ENCODE data around the gene DLGAP4. TPM values are rescaled to one million over a fixed set of nuclear protein-coding genes. Genes with fewer than 3 reads are reported as not detected.

Gene DLGAP4
- polyA plus RNA-seq, 4 donors: 45.2 to 78.3 (median 64.8) TPM

DNA sequence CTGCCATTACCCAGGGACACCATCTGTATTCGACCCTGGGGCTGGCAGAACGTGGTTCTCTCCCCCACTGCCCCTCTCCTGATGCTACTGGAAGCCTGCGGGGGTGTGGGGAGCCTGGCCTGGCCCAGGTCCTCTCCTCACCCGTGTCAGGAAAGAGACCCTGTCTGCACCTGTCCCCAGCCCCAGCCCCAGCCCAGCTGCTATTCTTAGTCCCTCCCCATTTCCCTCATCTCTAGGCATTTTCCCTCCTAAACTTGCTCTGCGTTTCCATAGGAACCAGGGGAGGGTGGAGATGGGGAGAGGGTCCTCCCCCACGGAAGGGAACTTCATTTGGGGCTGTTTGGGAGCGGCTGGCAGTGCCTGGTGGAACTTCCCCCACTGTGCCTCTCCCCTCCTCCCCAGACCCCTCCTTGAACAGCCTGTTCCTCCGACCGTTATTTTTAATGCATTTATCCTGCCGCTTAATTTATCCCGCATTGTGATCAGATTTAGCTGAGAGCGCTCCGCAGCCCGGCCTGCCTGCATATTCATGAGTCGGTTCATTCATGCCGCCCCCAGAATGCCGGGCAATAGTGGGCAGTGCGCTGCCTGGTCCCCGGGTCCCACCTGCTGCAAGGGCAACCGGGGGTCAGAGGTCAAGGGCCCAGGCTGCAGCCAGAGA is 31.8 kb upstream of the DLGAP4 start:
- DNase-seq (ENCODE audit: low read depth in 4 of 4, low spot score in 2 of 4): no peak

DNA sequence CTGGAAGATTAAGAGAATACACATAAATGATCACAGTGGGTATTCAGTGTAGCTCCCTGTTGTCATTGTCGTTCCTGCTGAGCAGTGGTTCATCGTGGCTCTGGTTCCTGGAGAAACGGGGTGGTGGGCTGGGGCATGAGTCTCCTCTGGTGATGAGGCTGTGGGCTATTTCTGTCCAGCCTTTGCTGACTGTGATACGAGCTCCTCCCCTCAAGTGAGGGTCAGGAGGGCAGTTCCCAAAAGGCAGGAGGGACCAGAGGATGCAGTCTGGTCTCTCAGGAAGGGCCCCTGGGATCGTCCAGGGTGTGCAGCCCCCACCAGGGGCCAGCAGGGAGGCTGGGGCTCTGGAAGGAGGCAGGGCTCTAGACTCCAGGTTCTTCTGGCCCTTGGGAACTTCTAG is 31.1 kb upstream of the DLGAP4 start:
- DNase-seq (ENCODE audit: low read depth in 4 of 4, low spot score in 2 of 4): no peak

DNA sequence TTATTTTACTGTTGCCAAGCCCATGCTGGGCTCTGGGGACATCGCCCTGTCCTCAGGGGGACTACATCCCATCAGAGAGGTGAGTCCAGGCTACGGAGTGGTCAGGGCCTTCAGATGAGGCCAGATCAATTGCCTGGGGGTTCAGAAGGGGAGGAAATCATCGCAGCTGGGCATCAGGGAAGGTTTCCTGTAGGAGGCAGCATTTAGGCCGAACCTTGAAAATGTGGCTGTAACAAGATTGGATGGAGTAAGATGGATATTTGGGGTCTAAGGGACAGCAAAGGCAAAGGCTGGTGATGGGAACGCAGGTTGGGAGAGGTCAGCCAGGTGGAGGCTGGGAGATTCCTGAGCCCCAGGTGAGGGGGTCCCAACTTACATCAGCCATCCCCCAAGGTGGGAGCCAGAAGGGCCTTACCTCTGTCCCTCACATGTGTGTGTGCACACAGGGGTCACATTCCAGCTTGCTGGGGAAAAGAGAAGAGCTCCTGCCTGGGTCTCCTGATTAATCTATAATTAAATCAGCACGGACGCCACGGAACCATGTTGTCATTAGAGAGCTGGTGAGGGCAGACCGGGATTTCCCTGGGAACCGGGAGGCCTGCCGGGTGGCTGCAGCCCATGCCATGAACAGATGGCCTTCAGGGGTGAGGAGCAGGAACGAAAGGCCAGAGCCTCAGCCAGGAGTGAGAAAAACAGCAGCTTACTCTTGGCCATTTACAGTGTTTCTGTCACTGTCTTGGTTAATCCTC is 30.5 kb upstream of the DLGAP4 start:
- DNase-seq (ENCODE audit: low read depth in 4 of 4, low spot score in 2 of 4): no peak

DNA sequence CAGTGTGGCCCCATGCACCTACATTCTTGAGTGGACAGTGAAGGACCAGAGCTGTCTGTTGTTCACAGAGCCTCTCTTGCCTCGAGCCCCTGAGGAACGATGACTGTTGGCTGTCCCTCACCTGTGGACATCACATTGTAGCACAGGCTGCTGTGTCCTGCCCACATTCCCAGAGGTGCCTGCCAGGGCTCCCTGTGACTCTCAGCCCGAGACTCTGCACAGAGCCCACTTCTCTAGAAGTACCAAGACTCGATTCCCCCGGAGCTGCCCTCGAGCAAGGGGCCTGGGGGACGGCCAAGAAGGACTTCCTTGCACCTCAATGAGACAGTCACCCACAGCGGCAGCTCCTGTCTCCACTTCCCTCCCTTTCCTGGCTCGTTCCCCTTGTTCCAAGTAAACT is 28.6 kb upstream of the DLGAP4 start:
- DNase-seq (ENCODE audit: low read depth in 4 of 4, low spot score in 2 of 4): no peak

DNA sequence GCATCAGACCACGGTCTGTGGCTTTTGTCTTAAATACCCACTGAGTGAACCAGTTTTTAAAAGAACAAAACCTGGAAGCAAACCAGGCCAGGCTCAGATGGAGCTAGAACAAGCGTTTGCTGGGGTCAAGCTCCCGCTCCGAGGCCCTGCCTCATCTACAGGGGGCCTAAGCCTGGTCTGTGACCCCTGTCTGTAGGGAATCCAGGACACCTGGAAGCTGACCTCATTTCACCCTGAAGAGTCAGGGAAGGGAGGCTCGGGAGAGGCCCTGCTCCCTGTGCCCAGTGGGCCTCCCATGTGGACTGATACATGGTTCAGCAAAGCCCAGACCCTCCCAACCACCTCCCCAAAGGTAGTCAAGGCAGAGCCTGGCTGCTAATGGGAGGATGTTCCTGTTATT is 26.8 kb upstream of the DLGAP4 start:
- no peak for DNase-seq (ENCODE audit: low read depth in 4 of 4, low spot score in 2 of 4)

GRCh38 chr20:36279776-36280175 is 26.4 kb upstream of the DLGAP4 start:
- DNase-seq (ENCODE audit: low read depth in 4 of 4, low spot score in 2 of 4): no peak

GRCh38 chr20:36281785-36282380 is 24.3 kb upstream of the DLGAP4 start:
- no peak for DNase-seq (ENCODE audit: low read depth in 4 of 4, low spot score in 2 of 4)

DNA sequence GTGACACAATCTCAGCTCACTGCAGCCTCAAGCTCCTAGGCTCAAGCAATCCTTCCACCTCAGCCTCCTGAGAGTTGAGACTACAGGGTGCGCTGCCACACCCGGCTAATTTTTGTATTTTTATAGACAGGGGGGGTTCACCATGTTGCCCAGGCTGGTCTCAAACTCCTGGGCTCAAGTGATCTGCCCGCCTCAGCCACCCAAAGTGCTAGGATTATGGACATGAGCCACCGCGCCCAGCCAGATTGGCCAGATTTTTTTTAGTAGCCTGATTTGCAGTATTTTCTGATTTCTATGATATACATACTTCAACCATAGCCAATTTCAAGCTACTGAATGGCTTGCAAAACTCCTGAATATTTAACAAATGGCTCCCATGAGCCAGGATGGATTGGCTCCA is 21.4 kb upstream of the DLGAP4 start:
- no peak for DNase-seq (ENCODE audit: low read depth in 4 of 4, low spot score in 2 of 4)

- DNase-seq (ENCODE audit: low read depth in 4 of 4, low spot score in 2 of 4): no peak
Measured at GRCh38 chr20:36285746-36286447, 20.2 kb upstream of the DLGAP4 start.

- DNase-seq (ENCODE audit: low read depth in 4 of 4, low spot score in 2 of 4): no peak
Measured at GRCh38 chr20:36297656-36298055, 8.5 kb upstream of the DLGAP4 start.

DNA sequence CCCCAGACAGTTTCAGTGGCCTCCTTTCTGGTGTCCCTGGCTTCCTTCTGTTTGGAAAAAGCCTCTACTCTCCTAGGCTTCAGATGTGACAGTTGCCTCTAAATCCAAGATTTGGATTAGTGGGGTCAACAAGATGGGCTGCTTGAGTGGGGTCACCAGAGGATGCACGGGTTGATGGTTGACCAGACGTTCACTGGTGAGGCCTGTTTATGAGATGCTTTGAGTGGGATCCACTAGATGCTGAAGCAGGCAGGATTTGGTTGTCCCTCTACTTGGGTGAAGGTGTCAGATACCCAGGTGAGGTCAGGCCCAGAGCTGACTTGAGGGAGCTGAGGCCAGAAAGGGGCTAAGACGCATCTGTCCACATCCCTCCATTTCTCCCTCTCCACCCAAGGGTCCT is 8.1 kb upstream of the DLGAP4 start:
- no peak for DNase-seq (ENCODE audit: low read depth in 4 of 4, low spot score in 2 of 4)

- no peak for DNase-seq (ENCODE audit: low read depth in 4 of 4, low spot score in 2 of 4)
Measured at GRCh38 chr20:36298795-36299339, 7.3 kb upstream of the DLGAP4 start.

DNA sequence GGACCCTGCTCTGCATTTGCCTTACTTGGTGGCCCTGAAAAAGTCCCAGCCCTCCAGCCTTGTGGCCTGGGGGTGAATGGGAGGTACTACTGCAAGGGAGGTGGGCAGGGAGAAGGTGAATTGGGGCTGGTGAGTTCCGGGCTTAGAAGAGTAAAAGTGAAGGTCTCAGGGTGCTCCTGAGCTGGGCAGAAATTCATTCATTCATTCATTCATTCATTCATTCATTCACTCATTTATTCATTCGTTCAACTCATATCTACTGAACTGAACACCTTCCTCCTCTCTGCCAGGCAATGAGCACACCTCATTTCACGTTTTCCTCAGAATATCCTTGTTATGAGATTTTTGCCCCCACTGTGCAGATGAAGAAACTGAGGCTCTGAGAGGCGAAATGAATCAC is 6.7 kb upstream of the DLGAP4 start:
- no peak for DNase-seq (ENCODE audit: low read depth in 4 of 4, low spot score in 2 of 4)

DNA sequence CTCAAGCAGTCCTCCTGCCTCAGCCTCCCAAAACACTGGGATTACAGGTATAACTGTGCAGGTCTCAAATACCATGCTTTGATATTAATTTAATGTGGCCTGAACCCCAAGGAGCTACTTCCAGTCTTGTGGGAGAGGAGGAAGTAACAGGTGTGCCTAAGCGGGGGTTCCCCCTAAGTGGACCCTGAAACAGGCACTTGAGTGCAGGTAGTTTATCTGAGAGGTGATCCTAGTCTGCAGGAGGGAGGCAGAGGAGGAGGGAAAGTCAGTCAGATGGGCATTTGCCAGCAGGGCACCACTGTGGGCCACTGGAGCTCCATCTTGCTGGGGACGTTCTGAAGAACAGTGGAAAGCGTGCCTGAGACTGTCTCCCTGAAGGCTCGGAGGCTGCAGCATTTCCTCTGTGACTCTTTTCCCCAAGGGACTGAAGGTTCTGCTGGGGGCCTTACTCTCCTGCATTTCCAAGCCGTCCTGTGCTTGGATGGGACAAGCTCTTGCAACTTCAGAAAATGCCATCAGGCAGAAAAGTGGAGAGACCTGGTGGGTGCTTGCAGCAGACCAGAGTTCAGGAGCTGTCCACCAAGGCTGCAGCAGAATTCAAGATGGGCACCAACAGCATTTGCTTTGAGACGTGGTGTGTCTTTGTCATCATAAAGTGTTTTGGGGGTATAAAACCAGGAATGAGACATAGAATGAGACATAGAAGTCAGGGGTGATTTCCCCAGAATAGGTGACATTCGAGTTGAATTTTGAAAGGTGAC is 4.6 kb upstream of the DLGAP4 start:
- DNase-seq (ENCODE audit: low read depth in 4 of 4, low spot score in 2 of 4): no peak

- DNase-seq (ENCODE audit: low read depth in 4 of 4, low spot score in 2 of 4): no peak
Measured at GRCh38 chr20:36303020-36303595, 3.0 kb upstream of the DLGAP4 start.

- no peak for DNase-seq (ENCODE audit: low read depth in 4 of 4, low spot score in 2 of 4)
Measured at GRCh38 chr20:36303831-36304230, 2.3 kb upstream of the DLGAP4 start.

- no peak for DNase-seq (ENCODE audit: low read depth in 4 of 4, low spot score in 2 of 4)
Measured at GRCh38 chr20:36304786-36305495, 1.2 kb upstream of the DLGAP4 start.

GRCh38 chr20:36306553-36307411 is 643 bp downstream of the DLGAP4 start:
- DNase-seq (ENCODE audit: low read depth in 4 of 4, low spot score in 2 of 4): no peak

All from left renal cortex interstitium (tissue), 4 donors.